H1 (cell line): Measurements from ENCODE around the gene FJX1. TPM values are rescaled to one million over a fixed set of nuclear protein-coding genes. Genes with fewer than 3 reads are reported as not detected.

ENCODE experiments used
- CTCF ChIA-PET: fragments of 300-600 bp; sonication (Branson Sonifier 250); formaldehyde crosslinking; loops from one replicate; lab custom pipeline; 2021; ENCODE audit not compliant: partially characterized antibody; lab: Charles Lee
- POLR2A ChIA-PET: fragments of 300-600 bp; sonication (Branson Sonifier 250); formaldehyde crosslinking; loops from one replicate; lab custom pipeline; 2021; ENCODE audit warnings: inconsistent platforms; ENCODE audit not compliant: partially characterized antibody; lab: Charles Lee
- DNase-seq, 2 experiments: peaks; one replicate each; pipeline versions ENCODE4 v3.0.0 to v3.0.0-alpha.2; 2010 to 2022; ENCODE audit warnings: low spot score in 2 of 2, low read depth in 1 of 2, mixed read lengths in 1 of 2
- FAIRE-seq: peaks from 2 replicates; lab custom pipeline; 2011; peaks lifted over from hg19 to GRCh38; lab: Jason Lieb, UNC
- H2AFZ ChIP-seq: 2 replicates; pipeline ENCODE4 v1.8.1; 2012; ENCODE audit warnings: low read length, inconsistent platforms
- H2AK5ac ChIP-seq: 2 replicates; pipeline ENCODE4 v1.6.1; 2013; ENCODE audit warnings: low read depth, low read length
- H2BK120ac ChIP-seq: replicated peaks from 2 replicates; pipeline ENCODE3; 2013; ENCODE audit warnings: low read depth, low read length, inconsistent platforms
- H2BK12ac ChIP-seq: 2 replicates; pipeline ENCODE4 v1.6.1; 2013; ENCODE audit warnings: low read depth, low read length
- H2BK15ac ChIP-seq: 2 replicates; pipeline ENCODE4 v1.6.1; 2013; ENCODE audit warnings: low read length
- H2BK20ac ChIP-seq: 2 replicates; pipeline ENCODE4 v1.6.1; 2013; ENCODE audit warnings: low read length
- H2BK5ac ChIP-seq: 2 replicates; pipeline ENCODE4 v1.6.1; 2013; ENCODE audit warnings: low read depth, low read length
- H3K14ac ChIP-seq: 2 replicates; pipeline ENCODE4 v1.6.1; 2013; ENCODE audit warnings: inconsistent platforms; ENCODE audit not compliant: insufficient read length
- H3K18ac ChIP-seq: 2 replicates; pipeline ENCODE4 v1.6.1; 2013; ENCODE audit warnings: low read length; ENCODE audit errors: extremely low read depth
- H3K23ac ChIP-seq: 2 replicates; pipeline ENCODE4 v1.6.1; 2013; ENCODE audit warnings: inconsistent platforms; ENCODE audit not compliant: insufficient read length
- H3K23me2 ChIP-seq: 2 replicates; pipeline ENCODE4 v1.6.1; 2013; ENCODE audit warnings: low read depth, low read length
- H3K27ac ChIP-seq: 2 replicates; pipeline ENCODE4 v1.6.1; 2011; ENCODE audit warnings: low read depth, low read length, inconsistent platforms
- H3K27me3 ChIP-seq, 4 experiments: replicated peaks in 1 of 4; 1 replicate in 1 of 4; 2 replicates in 3 of 4; pipeline versions ENCODE4 v1.6.1 to v1.8.1; 2011 to 2013; ENCODE audit warnings: low read length in 3 of 4, mild to moderate bottlenecking in 3 of 4, inconsistent platforms in 2 of 4, mixed read lengths in 2 of 4, moderate library complexity in 1 of 4; ENCODE audit not compliant: control insufficient read depth in 3 of 4, insufficient read depth in 3 of 4; ENCODE audit errors: extremely low read depth in 1 of 4
- H3K36me3 ChIP-seq, 4 experiments: 2 replicates each; pipeline versions ENCODE4 v1.6.1 to v1.8.1; 2011 to 2013; ENCODE audit warnings: mild to moderate bottlenecking in 4 of 4, low read length in 3 of 4, moderate library complexity in 2 of 4, control low read depth in 1 of 4, inconsistent platforms in 1 of 4; ENCODE audit not compliant: insufficient read depth in 4 of 4, control insufficient read depth in 2 of 4
- H3K4ac ChIP-seq: replicated peaks from 2 replicates; pipeline ENCODE3; 2013; ENCODE audit warnings: low read length, low read depth, mixed read lengths, inconsistent platforms; ENCODE audit not compliant: insufficient read length
- H3K4me1 ChIP-seq, 4 experiments: replicated peaks in 1 of 4; 1 replicate in 1 of 4; 2 replicates in 3 of 4; pipeline versions ENCODE4 v1.6.1 to v1.8.1; 2011 to 2013; ENCODE audit warnings: low read length in 3 of 4, inconsistent platforms in 2 of 4, mixed read lengths in 1 of 4; ENCODE audit not compliant: insufficient read depth in 4 of 4, control insufficient read depth in 3 of 4
- H3K4me2 ChIP-seq, 2 experiments: 2 replicates each; pipeline versions ENCODE4 v1.6.1 to v1.8.1; 2011 to 2013; ENCODE audit warnings: low read depth in 2 of 2, low read length in 2 of 2, control low read depth in 1 of 2, inconsistent platforms in 1 of 2, mild to moderate bottlenecking in 1 of 2; ENCODE audit not compliant: insufficient read depth in 1 of 2
- H3K4me3 ChIP-seq, 4 experiments: fragments of 200-600, 300-600 bp in 1 of 4; sonication (generic), shearing (Covaris generic), sonication (Bioruptor Twin) in 1 of 4; 2 replicates each; pipeline versions ENCODE4 v1.5.1 to v1.8.1; 2011 to 2016; ENCODE audit warnings: low read length in 4 of 4, low read depth in 3 of 4, control low read depth in 2 of 4, inconsistent platforms in 2 of 4, mild to moderate bottlenecking in 2 of 4, mixed read lengths in 1 of 4, moderate library complexity in 1 of 4; ENCODE audit not compliant: insufficient read depth in 2 of 4; ENCODE audit errors: extremely low read depth in 1 of 4
- H3K56ac ChIP-seq: replicated peaks from 2 replicates; pipeline ENCODE3; 2013; ENCODE audit warnings: low read depth, mild to moderate bottlenecking, mixed read lengths, low read length, inconsistent platforms; ENCODE audit not compliant: insufficient read length
- H3K79me1 ChIP-seq: 2 replicates; pipeline ENCODE4 v1.6.1; 2013; ENCODE audit warnings: low read depth, low read length, control low read depth
- H3K79me2 ChIP-seq, 2 experiments: 2 replicates each; pipeline versions ENCODE4 v1.6.1 to v1.8.1; 2012 to 2013; ENCODE audit warnings: low read length in 2 of 2, mild to moderate bottlenecking in 2 of 2, inconsistent platforms in 1 of 2; ENCODE audit not compliant: insufficient read depth in 2 of 2, control insufficient read depth in 1 of 2
- H3K9ac ChIP-seq, 4 experiments: replicated peaks in 1 of 4; 1 replicate in 1 of 4; 2 replicates in 3 of 4; pipeline versions ENCODE4 v1.6.1 to v1.8.1; 2011 to 2013; ENCODE audit warnings: low read depth in 3 of 4, low read length in 3 of 4, control low read depth in 2 of 4, mild to moderate bottlenecking in 2 of 4, moderate library complexity in 2 of 4, inconsistent platforms in 1 of 4; ENCODE audit errors: extremely low read depth in 1 of 4
- H3K9me3 ChIP-seq, 2 experiments: 2 replicates each; pipeline versions ENCODE4 v1.6.1 to v1.8.1; 2012 to 2013; ENCODE audit warnings: mild to moderate bottlenecking in 2 of 2, moderate library complexity in 2 of 2, control low read depth in 1 of 2, inconsistent platforms in 1 of 2, low read depth in 1 of 2, low read length in 1 of 2, mixed read lengths in 1 of 2; ENCODE audit not compliant: insufficient read depth in 2 of 2
- H4K20me1 ChIP-seq, 2 experiments: replicated peaks in 1 of 2; 2 replicates each; pipeline versions ENCODE3 to v1.8.1; 2011 to 2013; ENCODE audit warnings: inconsistent platforms in 2 of 2, low read length in 2 of 2, mild to moderate bottlenecking in 1 of 2; ENCODE audit not compliant: insufficient read depth in 2 of 2, control insufficient read depth in 1 of 2
- H4K5ac ChIP-seq: 2 replicates; pipeline ENCODE4 v1.6.1; 2013; ENCODE audit warnings: low read length, low read depth, mixed read lengths, inconsistent platforms; ENCODE audit not compliant: insufficient read length
- H4K8ac ChIP-seq: 2 replicates; pipeline ENCODE4 v1.8.0; 2013; ENCODE audit warnings: mild to moderate bottlenecking, moderate library complexity, low read length, inconsistent platforms; ENCODE audit not compliant: insufficient read depth; ENCODE audit errors: extremely low read depth
- H4K91ac ChIP-seq: replicated peaks from 2 replicates; pipeline ENCODE3; 2013; ENCODE audit warnings: low read length, mixed read lengths, inconsistent platforms; ENCODE audit not compliant: insufficient read length
- BACH1 ChIP-seq: IDR thresholded peaks from 2 replicates; pipeline ENCODE4 v1.6.1; 2012; ENCODE audit warnings: low read length, improper control_type of control experiment
- WGBS, 2 experiments: shearing (Covaris generic) in 1 of 2; methylation state at CpG; one replicate each; pipeline versions ENCODE4 v1.1.6 to v1.1.7; 2013 to 2015; ENCODE audit warnings: low lambda C conversion rate in 2 of 2, mixed read lengths in 2 of 2, inconsistent platforms in 1 of 2, low coverage in 1 of 2, missing lambda C conversion rate in 1 of 2; ENCODE audit not compliant: insufficient replicate concordance in 2 of 2, insufficient coverage in 1 of 2, insufficient read length in 1 of 2; ENCODE audit errors: extremely low coverage in 1 of 2, missing lambda C conversion rate in 1 of 2; 5-methylcytosine and 5-hydroxymethylcytosine counted together
- polyA plus RNA-seq, 7 experiments: library from polyadenylated mRNA; depleted of rRNA in 3 of 7; stranded (reverse) in 5 of 7; unstranded in 2 of 7; fragments of >200 nt in 5 of 7; fragments of 200-250 nt in 2 of 7; gene quantifications; 1 replicate in 5 of 7; 2 replicates in 1 of 7; 4 replicates in 1 of 7; pipeline versions ENCODE4 v1.2.1 to v1.2.3, GENCODE V29; 2011 to 2013; ENCODE audit warnings: missing spikeins in 2 of 7, mixed read lengths in 2 of 7
- total RNA-seq: library from RNA; stranded (reverse); fragmentation: NEBNext Ultra II Directional; extraction: Animal tissue kit (Norgen Biotek cat#: 25700); gene quantifications from 2 replicates; pipeline ENCODE4 v1.2.1, GENCODE V29; 2021

The FJX1 gene
- total and polyA plus RNA-seq, 2 of the 8 experiments (the other 6 are each of a cell fraction or from before 2014, with no cell fraction given) = 6.3 to 13.3 TPM

DNA sequence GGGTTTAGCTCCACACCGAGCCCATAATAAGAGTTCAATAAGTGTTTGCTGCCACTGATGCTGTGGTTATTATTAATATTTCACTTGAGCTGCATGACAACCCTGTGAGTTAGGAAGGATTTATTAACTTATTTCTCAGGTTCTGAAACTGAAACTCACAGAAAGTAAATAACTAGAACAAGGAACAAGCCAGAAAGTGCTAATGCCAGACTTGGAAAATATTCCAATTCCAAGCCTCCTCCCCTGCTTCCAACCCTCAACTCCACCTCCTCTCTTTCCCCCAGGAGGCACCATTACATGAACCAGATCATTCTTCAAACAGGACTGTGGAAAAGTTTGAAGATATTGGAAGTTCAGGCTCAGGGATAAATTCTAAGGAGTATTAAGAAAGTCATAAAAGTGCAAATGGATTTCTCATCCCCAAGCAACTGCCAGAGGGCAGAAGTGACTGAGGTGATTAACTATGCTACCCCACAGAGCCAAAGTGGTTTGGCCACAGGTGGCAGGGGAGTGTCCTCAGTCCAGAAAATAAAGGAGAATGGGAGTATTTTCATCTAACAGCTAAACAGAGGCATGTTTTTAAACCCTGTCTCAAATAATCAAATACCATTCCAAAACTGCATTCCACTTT is 3.2 kb upstream of the FJX1 start:
- ChIA-PET POLR2A (no interaction called here), CTCF (interaction anchor here (0.7 to 5.2 kb wide), 19 partner anchors 9 to 664 kb away, joined by 3 to 25 read pairs (median 4); no protein-coding TSS in a partner anchor)
- Histone ChIP-seq H3K9me3 (no peaks in the 10 kb centered on the region), H4K20me1 (no peaks in the 10 kb centered on the region), H2BK5ac (no peak overlapping the region), H3K79me1 (no peaks in the 10 kb centered on the region), H3K36me3 (no peaks in the 10 kb centered on the region), H3K23ac (no peak overlapping the region), H3K9ac (no peak overlapping the region), H4K91ac (no peak overlapping the region), H2AFZ (no peak overlapping the region), H3K4me1 (peaks cover 3 to 15% (median 5%) of the 10 kb centered on the region in 4 experiments; a peak in 4 of 7 replicates), H3K18ac (no peak overlapping the region), H3K56ac (no peak overlapping the region), H2BK12ac (no peak overlapping the region), H3K23me2 (peaks cover 11% of the 10 kb centered on the region; the same call in 1 of the 2 replicates), H3K14ac (no peak overlapping the region), H2BK20ac (no peak overlapping the region), H2AK5ac (no peak overlapping the region), H2BK120ac (no peak overlapping the region), H3K27ac (no peak overlapping the region), H4K5ac (no peak overlapping the region), H3K4me3 (no peak overlapping the region), H3K79me2 (no peaks in the 10 kb centered on the region), H2BK15ac (no peak overlapping the region), H4K8ac (no peak overlapping the region), H3K4ac (no peak overlapping the region), H3K27me3 (peaks cover 7 to 24% (median 19%) of the 10 kb centered on the region in 4 experiments), H3K4me2 (peak overlapping the region in 1 of 2 experiments; percentile 4; a peak in 1 of 4 replicates)
- DNase-seq = no peak
- FAIRE-seq = no peak
- 89% methylated on average over 1 of the region's 1 CpG; no CpG with 5 or more reads in 1 of the 2 experiments for WGBS, 2 experiments
- TF ChIP-seq BACH1 = no peak
